WTC11 (cell line): ENCODE measurements around the gene TSPAN10. TPM values are rescaled to one million over a fixed set of nuclear protein-coding genes. Genes with fewer than 3 reads are reported as not detected.
A peak's percentile ranks its signal among the peaks of the same experiment; 100 is the strongest.

Experiments
- CREB1 ChIP-seq: sonication (generic); formaldehyde crosslinking; IDR thresholded peaks from 2 replicates; pipeline ENCODE4 v1.8.0; 2023; ENCODE audit warnings: mild to moderate bottlenecking, missing genetic modification reagents
- CTCF ChIP-seq: fragments of 200-600 bp; IDR thresholded peaks from 2 replicates; pipeline ENCODE4 v1.8.0; 2022; ENCODE audit warnings: antibody characterized with exemption
- FOXJ3 ChIP-seq: sonication (generic); formaldehyde crosslinking; IDR thresholded peaks from 2 replicates; pipeline ENCODE4 v1.9.0; 2021; ENCODE audit warnings: missing genetic modification reagents, mild to moderate bottlenecking, borderline replicate concordance
- FOXK1 ChIP-seq: sonication (generic); formaldehyde crosslinking; IDR thresholded peaks from 2 replicates; pipeline ENCODE4 v1.8.0; 2022; ENCODE audit warnings: mild to moderate bottlenecking, moderate library complexity, missing genetic modification reagents
- FOXP1 ChIP-seq: sonication (generic); formaldehyde crosslinking; IDR thresholded peaks from 2 replicates; pipeline ENCODE4 v1.8.0; 2022; ENCODE audit warnings: missing genetic modification reagents, mild to moderate bottlenecking, moderate library complexity, borderline replicate concordance
- GTF2I ChIP-seq: fragments of 250-450 bp; sonication (Bioruptor Pico); conservative IDR thresholded peaks from 2 replicates; pipeline ENCODE4 v1.4.0; 2021; ENCODE audit warnings: mild to moderate bottlenecking
- KAT7 ChIP-seq: sonication (generic); formaldehyde crosslinking; IDR thresholded peaks from 2 replicates; pipeline ENCODE4 v1.8.1; 2023; ENCODE audit warnings: missing genetic modification reagents, mild to moderate bottlenecking, borderline replicate concordance
- MXD4 ChIP-seq: fragments of 250-450 bp; sonication (Bioruptor Pico); IDR thresholded peaks from 2 replicates; pipeline ENCODE4 v1.8.0; 2021; ENCODE audit warnings: mild to moderate bottlenecking, moderate library complexity, borderline replicate concordance
- NFATC4 ChIP-seq: fragments of 250-450 bp; sonication (Bioruptor Pico); IDR thresholded peaks from 2 replicates; pipeline ENCODE4 v1.9.0; 2021; ENCODE audit warnings: mild to moderate bottlenecking
- OVOL2 ChIP-seq: fragments of 250-450 bp; sonication (Bioruptor Pico); IDR thresholded peaks from 2 replicates; pipeline ENCODE4 v1.9.0; 2021; ENCODE audit warnings: mild to moderate bottlenecking, borderline replicate concordance
- RELA ChIP-seq: sonication (generic); formaldehyde crosslinking; IDR thresholded peaks from 2 replicates; pipeline ENCODE4 v1.8.1; 2022; ENCODE audit warnings: missing genetic modification reagents, mild to moderate bottlenecking, borderline replicate concordance
- SOX15 ChIP-seq: fragments of 250-450 bp; sonication (Bioruptor Pico); IDR thresholded peaks from 2 replicates; pipeline ENCODE4 v1.9.0; 2021; ENCODE audit warnings: mild to moderate bottlenecking
- STAT6 ChIP-seq: sonication (generic); formaldehyde crosslinking; conservative IDR thresholded peaks from 2 replicates; pipeline ENCODE4 v1.8.1; 2023; ENCODE audit warnings: mild to moderate bottlenecking, low read depth, missing genetic modification reagents, moderate library complexity
- TCF7 ChIP-seq: sonication (generic); formaldehyde crosslinking; IDR thresholded peaks from 2 replicates; pipeline ENCODE4 v1.8.0; 2022; ENCODE audit warnings: mild to moderate bottlenecking, low read depth, missing genetic modification reagents, moderate library complexity
- TP53 ChIP-seq: sonication (generic); formaldehyde crosslinking; IDR thresholded peaks from 2 replicates; pipeline ENCODE4 v1.8.1; 2023; ENCODE audit warnings: mild to moderate bottlenecking, missing genetic modification reagents
- ZBTB43 ChIP-seq: sonication (generic); formaldehyde crosslinking; IDR thresholded peaks from 2 replicates; pipeline ENCODE4 v1.8.1; 2023; ENCODE audit warnings: mild to moderate bottlenecking, missing genetic modification reagents
- ZNF121 ChIP-seq: sonication (generic); formaldehyde crosslinking; IDR thresholded peaks from 2 replicates; pipeline ENCODE4 v1.8.0; 2023; ENCODE audit warnings: missing genetic modification reagents
- ZNF263 ChIP-seq: sonication (generic); formaldehyde crosslinking; IDR thresholded peaks from 2 replicates; pipeline ENCODE4 v1.8.1; 2022; ENCODE audit warnings: low read depth, mild to moderate bottlenecking, moderate library complexity, missing genetic modification reagents
- ZNF317 ChIP-seq: sonication (generic); formaldehyde crosslinking; IDR thresholded peaks from 2 replicates; pipeline ENCODE4 v1.8.1; 2023; ENCODE audit warnings: low read depth, mild to moderate bottlenecking, moderate library complexity, missing genetic modification reagents, borderline replicate concordance
- ZNF396 ChIP-seq: fragments of 250-450 bp; sonication (Bioruptor Pico); IDR thresholded peaks from 2 replicates; pipeline ENCODE4 v1.8.0; 2021; ENCODE audit warnings: mild to moderate bottlenecking, moderate library complexity, borderline replicate concordance
- ZNF423 ChIP-seq: fragments of 250-450 bp; sonication (Bioruptor Pico); IDR thresholded peaks from 2 replicates; pipeline ENCODE4 v2.1.2; 2022; ENCODE audit warnings: mild to moderate bottlenecking, moderate library complexity
- total RNA-seq: library from RNA; stranded (reverse); gene quantifications from 3 replicates; pipeline ENCODE4 v1.2.3, GENCODE V29; 2021
- TF ChIP-seq, protein P1 (sequence below): sonication (generic); formaldehyde crosslinking; IDR thresholded peaks from 2 replicates; pipeline ENCODE4 v1.8.0; 2022; ENCODE audit warnings: mild to moderate bottlenecking, missing genetic modification reagents
- TF ChIP-seq, protein P2 (sequence below): sonication (generic); formaldehyde crosslinking; IDR thresholded peaks from 2 replicates; pipeline ENCODE4 v1.8.0; 2022; ENCODE audit warnings: missing genetic modification reagents
- TF ChIP-seq, protein P3 (sequence below): sonication (generic); formaldehyde crosslinking; IDR thresholded peaks from 2 replicates; pipeline ENCODE4 v1.8.1; 2022; ENCODE audit warnings: missing genetic modification reagents, borderline replicate concordance
- TF ChIP-seq, protein P4 (sequence below): sonication (generic); formaldehyde crosslinking; IDR thresholded peaks from 2 replicates; pipeline ENCODE4 v1.8.1; 2022; ENCODE audit warnings: low read depth, mild to moderate bottlenecking, moderate library complexity, missing genetic modification reagents, borderline replicate concordance

TSPAN10 gene
- total RNA-seq, 1 experiment from 2014 or later: 1.5 TPM

DNA sequence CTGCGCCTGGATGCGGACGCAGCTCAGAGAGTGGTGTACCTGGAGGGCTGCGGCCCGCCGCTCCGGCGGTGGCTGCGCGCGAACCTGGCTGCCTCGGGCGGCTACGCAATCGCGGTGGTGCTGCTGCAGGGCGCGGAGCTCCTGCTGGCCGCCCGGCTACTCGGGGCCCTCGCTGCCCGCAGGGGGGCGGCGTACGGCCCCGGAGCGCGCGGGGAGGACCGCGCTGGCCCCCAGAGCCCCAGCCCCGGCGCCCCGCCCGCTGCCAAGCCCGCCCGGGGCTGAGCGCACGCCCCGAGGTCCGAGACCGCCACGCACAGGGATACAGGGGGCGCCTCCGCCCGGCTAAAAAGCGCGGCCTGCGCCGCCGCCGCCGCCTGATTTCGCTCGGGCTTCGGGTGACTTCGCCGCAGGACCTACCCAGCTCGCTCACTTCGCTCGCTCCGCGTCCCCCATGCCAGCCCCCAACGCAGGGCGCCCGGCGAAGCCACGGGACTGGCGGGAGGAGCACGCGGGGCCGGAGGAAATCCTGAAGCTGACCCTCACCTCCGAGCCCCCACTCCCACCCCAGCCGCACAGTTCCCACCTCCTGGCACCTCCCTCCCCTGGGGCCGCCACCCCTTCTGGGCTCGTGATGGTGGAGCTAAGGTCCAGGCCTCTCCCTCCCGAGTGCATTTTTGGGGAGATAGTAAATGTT lies 11.2 kb downstream of the TSPAN10 start (continued):
- TF ChIP-seq STAT6 (no peak), SOX15 (CRISPR knock-in tag) (no peak), FOXK1 (CRISPR knock-in tag) (no peak; the same call in 1 of the 2 replicates), FOXJ3 (CRISPR knock-in tag) (no peak), NFATC4 (CRISPR knock-in tag) (no peak), MXD4 (CRISPR knock-in tag) (no peak), GTF2I (CRISPR knock-in tag) (no peak), CTCF (no peak), ZNF263 (CRISPR knock-in tag) (no peak), TCF7 (CRISPR knock-in tag) (no peak), ZNF396 (CRISPR knock-in tag) (no peak), ZNF121 (CRISPR knock-in tag) (no peak), FOXP1 (CRISPR knock-in tag) (0 out of 2 replicates have a peak, but pooled peaks have one; percentile 22), CREB1 (no peak), KAT7 (no peak), TP53 (CRISPR knock-in tag) (peak; percentile 61), ZNF317 (CRISPR knock-in tag) (no peak), ZNF423 (CRISPR knock-in tag) (no peak), RELA (no peak), ZBTB43 (no peak), OVOL2 (CRISPR knock-in tag) (no peak)
- TF ChIP-seq, protein P1, sequence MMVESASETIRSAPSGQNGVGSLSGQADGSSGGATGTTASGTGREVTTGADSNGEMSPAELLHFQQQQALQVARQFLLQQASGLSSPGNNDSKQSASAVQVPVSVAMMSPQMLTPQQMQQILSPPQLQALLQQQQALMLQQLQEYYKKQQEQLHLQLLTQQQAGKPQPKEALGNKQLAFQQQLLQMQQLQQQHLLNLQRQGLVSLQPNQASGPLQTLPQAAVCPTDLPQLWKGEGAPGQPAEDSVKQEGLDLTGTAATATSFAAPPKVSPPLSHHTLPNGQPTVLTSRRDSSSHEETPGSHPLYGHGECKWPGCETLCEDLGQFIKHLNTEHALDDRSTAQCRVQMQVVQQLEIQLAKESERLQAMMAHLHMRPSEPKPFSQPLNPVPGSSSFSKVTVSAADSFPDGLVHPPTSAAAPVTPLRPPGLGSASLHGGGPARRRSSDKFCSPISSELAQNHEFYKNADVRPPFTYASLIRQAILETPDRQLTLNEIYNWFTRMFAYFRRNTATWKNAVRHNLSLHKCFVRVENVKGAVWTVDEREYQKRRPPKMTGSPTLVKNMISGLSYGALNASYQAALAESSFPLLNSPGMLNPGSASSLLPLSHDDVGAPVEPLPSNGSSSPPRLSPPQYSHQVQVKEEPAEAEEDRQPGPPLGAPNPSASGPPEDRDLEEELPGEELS (CRISPR knock-in tag): no peak
- TF ChIP-seq, protein P2, sequence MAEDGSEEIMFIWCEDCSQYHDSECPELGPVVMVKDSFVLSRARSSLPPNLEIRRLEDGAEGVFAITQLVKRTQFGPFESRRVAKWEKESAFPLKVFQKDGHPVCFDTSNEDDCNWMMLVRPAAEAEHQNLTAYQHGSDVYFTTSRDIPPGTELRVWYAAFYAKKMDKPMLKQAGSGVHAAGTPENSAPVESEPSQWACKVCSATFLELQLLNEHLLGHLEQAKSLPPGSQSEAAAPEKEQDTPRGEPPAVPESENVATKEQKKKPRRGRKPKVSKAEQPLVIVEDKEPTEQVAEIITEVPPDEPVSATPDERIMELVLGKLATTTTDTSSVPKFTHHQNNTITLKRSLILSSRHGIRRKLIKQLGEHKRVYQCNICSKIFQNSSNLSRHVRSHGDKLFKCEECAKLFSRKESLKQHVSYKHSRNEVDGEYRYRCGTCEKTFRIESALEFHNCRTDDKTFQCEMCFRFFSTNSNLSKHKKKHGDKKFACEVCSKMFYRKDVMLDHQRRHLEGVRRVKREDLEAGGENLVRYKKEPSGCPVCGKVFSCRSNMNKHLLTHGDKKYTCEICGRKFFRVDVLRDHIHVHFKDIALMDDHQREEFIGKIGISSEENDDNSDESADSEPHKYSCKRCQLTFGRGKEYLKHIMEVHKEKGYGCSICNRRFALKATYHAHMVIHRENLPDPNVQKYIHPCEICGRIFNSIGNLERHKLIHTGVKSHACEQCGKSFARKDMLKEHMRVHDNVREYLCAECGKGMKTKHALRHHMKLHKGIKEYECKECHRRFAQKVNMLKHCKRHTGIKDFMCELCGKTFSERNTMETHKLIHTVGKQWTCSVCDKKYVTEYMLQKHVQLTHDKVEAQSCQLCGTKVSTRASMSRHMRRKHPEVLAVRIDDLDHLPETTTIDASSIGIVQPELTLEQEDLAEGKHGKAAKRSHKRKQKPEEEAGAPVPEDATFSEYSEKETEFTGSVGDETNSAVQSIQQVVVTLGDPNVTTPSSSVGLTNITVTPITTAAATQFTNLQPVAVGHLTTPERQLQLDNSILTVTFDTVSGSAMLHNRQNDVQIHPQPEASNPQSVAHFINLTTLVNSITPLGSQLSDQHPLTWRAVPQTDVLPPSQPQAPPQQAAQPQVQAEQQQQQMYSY: no peak
- TF ChIP-seq, protein P3, sequence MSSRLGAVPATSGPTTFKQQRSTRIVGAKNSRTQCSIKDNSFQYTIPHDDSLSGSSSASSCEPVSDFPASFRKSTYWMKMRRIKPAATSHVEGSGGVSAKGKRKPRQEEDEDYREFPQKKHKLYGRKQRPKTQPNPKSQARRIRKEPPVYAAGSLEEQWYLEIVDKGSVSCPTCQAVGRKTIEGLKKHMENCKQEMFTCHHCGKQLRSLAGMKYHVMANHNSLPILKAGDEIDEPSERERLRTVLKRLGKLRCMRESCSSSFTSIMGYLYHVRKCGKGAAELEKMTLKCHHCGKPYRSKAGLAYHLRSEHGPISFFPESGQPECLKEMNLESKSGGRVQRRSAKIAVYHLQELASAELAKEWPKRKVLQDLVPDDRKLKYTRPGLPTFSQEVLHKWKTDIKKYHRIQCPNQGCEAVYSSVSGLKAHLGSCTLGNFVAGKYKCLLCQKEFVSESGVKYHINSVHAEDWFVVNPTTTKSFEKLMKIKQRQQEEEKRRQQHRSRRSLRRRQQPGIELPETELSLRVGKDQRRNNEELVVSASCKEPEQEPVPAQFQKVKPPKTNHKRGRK (CRISPR knock-in tag): no peak
- TF ChIP-seq, protein P4, sequence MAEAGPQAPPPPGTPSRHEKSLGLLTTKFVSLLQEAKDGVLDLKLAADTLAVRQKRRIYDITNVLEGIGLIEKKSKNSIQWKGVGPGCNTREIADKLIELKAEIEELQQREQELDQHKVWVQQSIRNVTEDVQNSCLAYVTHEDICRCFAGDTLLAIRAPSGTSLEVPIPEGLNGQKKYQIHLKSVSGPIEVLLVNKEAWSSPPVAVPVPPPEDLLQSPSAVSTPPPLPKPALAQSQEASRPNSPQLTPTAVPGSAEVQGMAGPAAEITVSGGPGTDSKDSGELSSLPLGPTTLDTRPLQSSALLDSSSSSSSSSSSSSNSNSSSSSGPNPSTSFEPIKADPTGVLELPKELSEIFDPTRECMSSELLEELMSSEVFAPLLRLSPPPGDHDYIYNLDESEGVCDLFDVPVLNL (CRISPR knock-in tag): no peak
